Right lobe of liver (tissue), 4 donors: ENCODE measurements around the gene ITGA3.

Experiments used
- CTCF ChIP-seq, 4 donors: fragments of 200-600 bp in 3 of 4; fragments of 450-650 bp in 1 of 4; IDR thresholded peaks; one replicate each; pipeline versions ENCODE4 v1.5.1 to v1.8.0; 2016 to 2022; ENCODE audit warnings: antibody characterized with exemption in 4 of 4, mild to moderate bottlenecking in 2 of 4
- POLR2A ChIP-seq: fragments of 450-650 bp; IDR thresholded peaks from one replicate; pipeline ENCODE4 v1.6.1; 2017; ENCODE audit warnings: antibody characterized with exemption, mild to moderate bottlenecking
- donor health status: DM: no; HTN: no; CAD: no.
- donor health status: DM: no; HTN: no; CAD: no.
- donor health status: DM: no; HTN: yes; CAD: no.

- TF ChIP-seq CTCF (IDR thresholded peaks at IDR 0.05) (no peak), POLR2A (no peak)
Measured at GRCh38 chr17:50099003-50099402, 43.1 kb downstream of the ITGA3 start.
